ENCODE data around the gene FRS2. TPM values are rescaled to one million over a fixed set of nuclear protein-coding genes. Genes with fewer than 3 reads are reported as not detected.

Gene FRS2
- total RNA-seq, 2 experiments from 2014 or later, result 21.7 to 24.9 TPM

GRCh38 chr12:69620921-69621320 is 150.7 kb downstream of the FRS2 start:
- Mint-ChIP-seq H3K4me3 (no peak overlapping the region), H3K27ac (no peak overlapping the region)

GRCh38 chr12:69621551-69621950 is 151.4 kb downstream of the FRS2 start:
- TF ChIP-seq CTCF (IDR thresholded peaks at IDR 0.05), result no peak
- ChIA-PET POLR2A (no interaction called here), CTCF (no interaction called here)
- no peaks in the 10 kb centered on the region for H3K36me3 ChIP-seq (ENCODE audit: insufficient read depth, low read length)
- no peak overlapping the region for H3K4me3 ChIP-seq (ENCODE audit: low read length)
- no peaks in the 10 kb centered on the region for H3K4me1 Mint-ChIP-seq (ENCODE audit: low read depth)
- H3K9me3 ChIP-seq (ENCODE audit: control insufficient read depth in 1 of 2, insufficient read depth in 1 of 2, low read length in 2 of 2), result no peaks in the 10 kb centered on the region
- no peak overlapping the region for H3K4me3 Mint-ChIP-seq
- no peak for ATAC-seq (ENCODE audit: poor library complexity)
- no peak overlapping the region for H3K27ac ChIP-seq (ENCODE audit: low read depth in 1 of 2, low read length in 2 of 2)
- H3K4me1 ChIP-seq (ENCODE audit: insufficient read depth, low read length), result no peaks in the 10 kb centered on the region
- H3K9me3 Mint-ChIP-seq, result no peaks in the 10 kb centered on the region
- peaks cover 26% of the 10 kb centered on the region for H3K27me3 Mint-ChIP-seq
- no peaks in the 10 kb centered on the region for H3K27me3 ChIP-seq (ENCODE audit: control insufficient read depth in 1 of 2, insufficient read depth in 2 of 2, low read length in 2 of 2)
- DNase-seq, result no peak
- H3K36me3 Mint-ChIP-seq (ENCODE audit: low read depth), result no peaks in the 10 kb centered on the region
- H3K27ac Mint-ChIP-seq, result no peak overlapping the region
- intact Hi-C loops (cut with DNase I, micrococcal nuclease), result no loop called here

More at GRCh38 chr12:69620921-69621320, 150.7 kb downstream of the FRS2 start:
- Mint-ChIP-seq H3K4me1 (ENCODE audit: low read depth) (no peaks in the 10 kb centered on the region), H3K27me3 (peaks cover 26% of the 10 kb centered on the region), H3K9me3 (no peaks in the 10 kb centered on the region), H3K36me3 (ENCODE audit: low read depth) (no peaks in the 10 kb centered on the region)
- no peaks in the 10 kb centered on the region for H3K36me3 ChIP-seq (ENCODE audit: insufficient read depth, low read length)
- no peak overlapping the region for H3K27ac ChIP-seq (ENCODE audit: low read depth in 1 of 2, low read length in 2 of 2)
- H3K27me3 ChIP-seq (ENCODE audit: control insufficient read depth in 1 of 2, insufficient read depth in 2 of 2, low read length in 2 of 2), result no peaks in the 10 kb centered on the region
- no peak overlapping the region for H3K4me3 ChIP-seq (ENCODE audit: low read length)
- no peaks in the 10 kb centered on the region for H3K9me3 ChIP-seq (ENCODE audit: control insufficient read depth in 1 of 2, insufficient read depth in 1 of 2, low read length in 2 of 2)
- no peak for TF ChIP-seq CTCF (IDR thresholded peaks at IDR 0.05)
- no peak for DNase-seq
- no peaks in the 10 kb centered on the region for H3K4me1 ChIP-seq (ENCODE audit: insufficient read depth, low read length)
- CTCF ChIA-PET, result no interaction called here
- intact Hi-C loops (cut with DNase I, micrococcal nuclease), result no loop called here
- no peak for ATAC-seq (ENCODE audit: poor library complexity)
- POLR2A ChIA-PET, result no interaction called here

DNA sequence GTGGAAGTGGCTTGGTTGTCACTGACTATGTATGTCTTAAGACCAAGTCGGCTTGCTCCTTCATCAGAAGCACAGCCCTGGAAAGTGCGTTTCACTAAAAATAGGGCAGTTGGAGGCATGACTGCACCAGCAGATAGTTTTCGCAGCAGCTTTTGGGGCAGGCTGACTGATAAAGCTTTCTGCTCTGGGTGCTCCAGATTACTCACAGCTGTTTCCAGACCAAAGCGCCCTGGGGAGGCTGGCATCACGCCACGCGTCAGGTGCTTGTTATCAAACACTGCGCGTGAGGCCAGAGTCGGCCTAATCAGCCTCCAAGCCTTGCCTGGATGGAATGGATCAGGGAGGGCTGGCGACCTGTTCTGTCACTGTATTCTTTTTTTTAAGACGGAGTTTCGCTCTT is 153.8 kb downstream of the FRS2 start:
- CTCF ChIA-PET, result no interaction called here
- intact Hi-C loops (cut with DNase I, micrococcal nuclease), result no loop called here
- no peak for TF ChIP-seq CTCF (IDR thresholded peaks at IDR 0.05)
- no peak for DNase-seq
- no peak overlapping the region for H3K4me3 ChIP-seq (ENCODE audit: low read length)
- no peak for ATAC-seq (ENCODE audit: poor library complexity)
- Mint-ChIP-seq H3K27ac (no peak overlapping the region), H3K27me3 (peaks cover 22% of the 10 kb centered on the region), H3K9me3 (no peaks in the 10 kb centered on the region), H3K4me1 (ENCODE audit: low read depth) (no peaks in the 10 kb centered on the region), H3K4me3 (no peak overlapping the region), H3K36me3 (ENCODE audit: low read depth) (no peaks in the 10 kb centered on the region)
- no peaks in the 10 kb centered on the region for H3K9me3 ChIP-seq (ENCODE audit: control insufficient read depth in 1 of 2, insufficient read depth in 1 of 2, low read length in 2 of 2)
- H3K27ac ChIP-seq (ENCODE audit: low read depth in 1 of 2, low read length in 2 of 2), result no peak overlapping the region
- H3K36me3 ChIP-seq (ENCODE audit: insufficient read depth, low read length), result no peaks in the 10 kb centered on the region
- H3K4me1 ChIP-seq (ENCODE audit: insufficient read depth, low read length), result no peaks in the 10 kb centered on the region
- H3K27me3 ChIP-seq (ENCODE audit: control insufficient read depth in 1 of 2, insufficient read depth in 2 of 2, low read length in 2 of 2), result no peaks in the 10 kb centered on the region
- POLR2A ChIA-PET, result no interaction called here

Data from CD4-positive, alpha-beta T cell (primary cell).